AG04449 (cell line): ENCODE measurements around the gene AGMO.

Experiments
- CTCF ChIA-PET: fragments of 350-600 bp; formaldehyde crosslinking; extraction: SDS; loops from one replicate; lab custom pipeline; 2021; ENCODE audit warnings: antibody characterized with exemption; lab: Yijun Ruan, JAX
- POLR2A ChIA-PET: fragments of 400-600, 350-600 bp; formaldehyde crosslinking; extraction: SDS; loops from one replicate; lab custom pipeline; 2020; ENCODE audit warnings: antibody characterized with exemption, inconsistent platforms; lab: Yijun Ruan, JAX
- DNase-seq: peaks from one replicate; pipeline ENCODE4 v3.0.0-alpha.2; 2010; ENCODE audit warnings: low read depth, low spot score
- H3K4me3 ChIP-seq: 2 replicates; pipeline ENCODE4 v1.5.1; 2011; ENCODE audit warnings: low read depth, mild to moderate bottlenecking, control low read depth, low read length
- CTCF ChIP-seq: IDR thresholded peaks from one replicate; pipeline ENCODE4 v1.5.1; 2011; ENCODE audit warnings: mild to moderate bottlenecking, moderate library complexity, low read length, control low read depth, inconsistent platforms; ENCODE audit not compliant: insufficient read depth; ENCODE audit errors: missing control alignments

Gene AGMO

DNA sequence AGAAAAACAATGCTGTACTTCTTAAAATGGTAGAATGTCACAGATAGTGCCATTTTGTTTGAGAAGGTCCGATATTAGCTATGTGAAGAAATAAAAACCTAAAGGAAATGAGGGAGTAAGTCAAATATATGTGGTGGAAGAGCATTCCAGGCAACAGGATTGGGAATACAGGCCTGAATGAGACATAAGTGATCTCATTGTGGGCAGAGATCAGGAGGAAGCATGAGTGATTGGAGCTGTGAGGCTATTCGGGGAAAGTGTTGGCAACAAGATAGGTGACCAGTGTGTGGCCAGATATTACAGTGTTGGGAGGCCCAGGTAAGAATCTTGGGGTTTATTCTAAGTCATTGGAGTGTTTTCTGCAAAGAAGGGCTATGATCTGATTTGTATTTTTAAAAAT is 41.3 kb upstream of the AGMO start:
- no peak for TF ChIP-seq CTCF
- DNase-seq = no peak
- POLR2A ChIA-PET = no interaction called here
- H3K4me3 ChIP-seq = no peak overlapping the region
- CTCF ChIA-PET = no interaction called here

GRCh38 chr7:15602236-15602635 is 40.4 kb upstream of the AGMO start:
- DNase-seq = no peak
- ChIA-PET CTCF (no interaction called here), POLR2A (no interaction called here)
- no peak for TF ChIP-seq CTCF
- H3K4me3 ChIP-seq = no peak overlapping the region

DNA sequence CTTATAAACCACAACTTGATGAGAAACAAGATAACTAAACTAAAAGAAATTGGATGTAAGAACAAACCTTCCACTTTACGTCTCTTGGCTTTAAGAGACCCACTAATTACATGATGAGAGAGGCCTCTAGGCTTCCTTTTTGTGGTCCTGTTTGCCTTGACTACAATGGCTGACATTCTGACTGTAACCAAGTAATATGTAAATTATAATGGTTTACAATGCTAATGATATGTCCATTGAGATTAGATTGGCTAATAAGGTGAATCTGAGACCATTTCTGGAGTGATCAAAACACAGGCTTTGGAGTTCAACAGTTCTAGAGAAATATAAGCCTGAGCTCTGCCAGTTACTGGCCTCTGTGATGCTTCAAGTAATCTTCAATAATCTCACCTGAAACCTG is 39.4 kb upstream of the AGMO start:
- TF ChIP-seq CTCF = no peak
- CTCF ChIA-PET = no interaction called here
- H3K4me3 ChIP-seq = no peak overlapping the region
- DNase-seq = no peak
- POLR2A ChIA-PET = no interaction called here

GRCh38 chr7:15600298-15600697 is 38.5 kb upstream of the AGMO start:
- TF ChIP-seq CTCF = no peak
- ChIA-PET CTCF (no interaction called here), POLR2A (no interaction called here)
- no peak for DNase-seq
- no peak overlapping the region for H3K4me3 ChIP-seq

GRCh38 chr7:15594461-15594860 is 32.6 kb upstream of the AGMO start:
- no peak for DNase-seq
- CTCF ChIA-PET = no interaction called here
- TF ChIP-seq CTCF = no peak
- H3K4me3 ChIP-seq = no peak overlapping the region
- POLR2A ChIA-PET = no interaction called here

DNA sequence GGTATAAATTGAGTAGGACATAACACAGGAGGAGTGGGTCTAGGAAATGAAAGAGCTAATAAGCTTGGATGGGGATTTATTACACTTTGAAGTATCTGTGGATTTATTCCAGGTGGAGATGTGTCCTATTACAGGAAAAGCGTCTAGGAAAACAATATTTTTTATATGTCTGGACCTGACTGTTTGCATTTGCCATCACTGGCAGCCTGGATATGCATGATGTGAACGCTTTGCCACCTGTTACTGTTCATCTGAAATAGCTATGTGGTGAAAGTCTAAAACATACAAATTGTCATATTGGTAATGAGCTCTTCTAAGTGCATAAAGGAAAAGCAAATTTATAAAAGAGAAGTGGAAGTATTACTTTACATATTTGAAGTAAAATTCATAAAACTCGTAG is 31.6 kb upstream of the AGMO start:
- DNase-seq = no peak
- H3K4me3 ChIP-seq = no peak overlapping the region
- POLR2A ChIA-PET = no interaction called here
- CTCF ChIA-PET = no interaction called here
- no peak for TF ChIP-seq CTCF
